ENCODE measurements around the gene F10.

DNA sequence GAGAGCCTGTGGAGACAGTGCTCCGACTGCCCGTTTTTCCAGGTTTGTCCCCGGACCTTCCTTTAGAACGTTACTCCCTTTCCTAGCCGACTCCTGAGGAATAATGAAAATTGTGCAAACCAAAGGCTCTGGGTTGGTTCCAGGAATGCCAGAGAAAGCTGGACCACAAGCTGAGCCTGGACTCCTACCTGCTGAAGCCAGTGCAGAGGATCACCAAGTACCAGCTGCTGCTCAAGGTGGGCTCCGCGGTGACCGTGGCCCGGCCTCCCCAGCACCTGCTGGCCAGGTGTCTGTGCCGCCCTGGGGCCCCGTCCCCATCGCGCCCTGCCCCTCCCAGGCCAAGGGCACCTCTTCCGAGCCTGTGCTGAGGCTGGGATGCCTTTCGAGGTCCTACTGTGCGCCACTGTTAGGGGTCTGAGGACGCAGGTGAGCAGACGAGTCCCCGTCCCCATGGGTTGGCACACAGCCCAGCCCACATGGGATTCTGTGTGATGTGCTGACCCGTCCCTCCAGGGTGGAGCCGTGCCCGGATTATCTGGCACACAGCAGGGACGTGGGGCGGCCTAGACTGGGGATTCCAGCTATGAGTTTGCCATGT lies 37.6 kb upstream of the F10 start:
- TF ChIP-seq, protein P1, sequence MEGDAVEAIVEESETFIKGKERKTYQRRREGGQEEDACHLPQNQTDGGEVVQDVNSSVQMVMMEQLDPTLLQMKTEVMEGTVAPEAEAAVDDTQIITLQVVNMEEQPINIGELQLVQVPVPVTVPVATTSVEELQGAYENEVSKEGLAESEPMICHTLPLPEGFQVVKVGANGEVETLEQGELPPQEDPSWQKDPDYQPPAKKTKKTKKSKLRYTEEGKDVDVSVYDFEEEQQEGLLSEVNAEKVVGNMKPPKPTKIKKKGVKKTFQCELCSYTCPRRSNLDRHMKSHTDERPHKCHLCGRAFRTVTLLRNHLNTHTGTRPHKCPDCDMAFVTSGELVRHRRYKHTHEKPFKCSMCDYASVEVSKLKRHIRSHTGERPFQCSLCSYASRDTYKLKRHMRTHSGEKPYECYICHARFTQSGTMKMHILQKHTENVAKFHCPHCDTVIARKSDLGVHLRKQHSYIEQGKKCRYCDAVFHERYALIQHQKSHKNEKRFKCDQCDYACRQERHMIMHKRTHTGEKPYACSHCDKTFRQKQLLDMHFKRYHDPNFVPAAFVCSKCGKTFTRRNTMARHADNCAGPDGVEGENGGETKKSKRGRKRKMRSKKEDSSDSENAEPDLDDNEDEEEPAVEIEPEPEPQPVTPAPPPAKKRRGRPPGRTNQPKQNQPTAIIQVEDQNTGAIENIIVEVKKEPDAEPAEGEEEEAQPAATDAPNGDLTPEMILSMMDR (IDR thresholded peaks at IDR 0.05; ENCODE audit: low read depth, low read length): no peak
- TF ChIP-seq MAX (IDR thresholded peaks at IDR 0.05; ENCODE audit: low read depth, low read length) (no peak), POLR2A (IDR thresholded peaks at IDR 0.05; ENCODE audit: extremely low read depth, insufficient read length) (no peak), MYC (IDR thresholded peaks at IDR 0.05; ENCODE audit: low read depth, low read length) (no peak)

Measured in NB4 (cell line).